T-cell (primary cell): Measurements from ENCODE around the gene GNE. TPM values are rescaled to one million over a fixed set of nuclear protein-coding genes. Genes with fewer than 3 reads are reported as not detected.

ENCODE experiments used
- ATAC-seq, 4 experiments: fragments of 200-7000 bp in 3 of 4; fragments of 150-1000 bp in 1 of 4; cut with Tn5 transposase; replicated peaks in 1 of 4; 1 replicate in 3 of 4; 2 replicates in 1 of 4; pipeline ENCODE4 v1.10.0; 2021; ENCODE audit warnings: moderate library complexity in 3 of 4, mild to moderate bottlenecking in 2 of 4, moderate number of reproducible peaks in 1 of 4
- CTCF ChIA-PET, 2 donors: fragments of 300-600 bp; sonication (Branson Sonifier 250); formaldehyde crosslinking; loops; one replicate each; lab custom pipeline; 2022; ENCODE audit warnings: antibody characterized with exemption in 2 of 2; lab: Charles Lee
- POLR2A ChIA-PET, 2 donors: fragments of 300-600 bp; sonication (Branson Sonifier 250); formaldehyde crosslinking; loops; one replicate each; lab custom pipeline; 2022; ENCODE audit warnings: antibody characterized with exemption in 2 of 2; lab: Charles Lee
- DNase-seq, 35 experiments: peaks; one replicate each; pipeline versions ENCODE4 v3.0.0 to v3.0.0-alpha.2; 2013 to 2023
- H3K27ac ChIP-seq: one replicate; pipeline ENCODE4 v1.5.1; 2013; ENCODE audit warnings: low read length
- H3K27me3 ChIP-seq, 2 experiments: replicated peaks in 1 of 2; 1 replicate in 1 of 2; 2 replicates in 1 of 2; pipeline versions ENCODE4 v1.6.1 to v1.7.0; 2013; ENCODE audit warnings: low read length in 1 of 2, mixed read lengths in 1 of 2; ENCODE audit not compliant: control insufficient read depth in 2 of 2, insufficient read depth in 2 of 2; ENCODE audit errors: extremely low read depth in 1 of 2
- H3K36me3 ChIP-seq, 2 donors: 1 replicate in 1 of 2; 2 replicates in 1 of 2; pipeline versions ENCODE4 v1.6.1 to v1.7.0; 2013; ENCODE audit warnings: low read length in 1 of 2; ENCODE audit not compliant: control insufficient read depth in 2 of 2, insufficient read depth in 1 of 2; ENCODE audit errors: extremely low read depth in 1 of 2
- H3K4me1 ChIP-seq, 2 experiments: 1 replicate in 1 of 2; 2 replicates in 1 of 2; pipeline versions ENCODE4 v1.6.1 to v1.7.0; 2013; ENCODE audit warnings: low read length in 2 of 2, mixed read lengths in 1 of 2; ENCODE audit not compliant: insufficient read depth in 2 of 2, control insufficient read depth in 1 of 2; ENCODE audit errors: extremely low read depth in 1 of 2
- H3K4me3 ChIP-seq, 2 donors: 1 replicate in 1 of 2; 2 replicates in 1 of 2; pipeline versions ENCODE4 v1.5.1 to v1.7.0; 2013; ENCODE audit warnings: mild to moderate bottlenecking in 2 of 2, low read length in 1 of 2, moderate library complexity in 1 of 2; ENCODE audit not compliant: control insufficient read depth in 1 of 2; ENCODE audit errors: extremely low read depth in 1 of 2
- H3K9me3 ChIP-seq: 2 replicates; pipeline ENCODE4 v1.7.0; 2013
- H3K27ac Mint-ChIP-seq, 2 donors: one replicate each; pipeline ENCODE4 v1.8.0; 2020 to 2021; ENCODE audit warnings: mild to moderate bottlenecking in 2 of 2, mixed read lengths in 2 of 2
- H3K27me3 Mint-ChIP-seq, 2 donors: one replicate each; pipeline ENCODE4 v1.8.0; 2021 to 2022; ENCODE audit warnings: mixed read lengths in 2 of 2
- H3K36me3 Mint-ChIP-seq: one replicate; pipeline ENCODE4 v1.8.0; 2021; ENCODE audit warnings: mixed read lengths
- H3K4me1 Mint-ChIP-seq, 3 donors: one replicate each; pipeline ENCODE4 v1.8.0; 2020 to 2022; ENCODE audit warnings: mixed read lengths in 3 of 3, mild to moderate bottlenecking in 1 of 3
- H3K4me3 Mint-ChIP-seq, 3 donors: one replicate each; pipeline ENCODE4 v1.8.0; 2020 to 2022; ENCODE audit warnings: mild to moderate bottlenecking in 3 of 3, mixed read lengths in 3 of 3, moderate library complexity in 3 of 3
- H3K9me3 Mint-ChIP-seq, 3 donors: one replicate each; pipeline ENCODE4 v1.8.0; 2020 to 2022; ENCODE audit warnings: mixed read lengths in 3 of 3
- WGBS: methylation state at CpG from one replicate; pipeline ENCODE4 v1.1.5; 2013; ENCODE audit warnings: missing lambda C conversion rate; ENCODE audit not compliant: insufficient coverage; 5-methylcytosine and 5-hydroxymethylcytosine counted together
- total RNA-seq, 35 experiments: library from RNA in 6 of 35; stranded (reverse) in 6 of 35; fragments of 120-200 nt in 1 of 35; gene quantifications; one replicate each; pipeline versions ENCODE4 v1.2.1 to v1.2.4 and lab custom pipeline; 2013 to 2026

Gene GNE
- total RNA-seq, 5 donors from 2014 or later (not counting 1 experiment from before 2014, with no cell fraction given), result 12.3 to 17.0 (median 14.9) TPM

DNA sequence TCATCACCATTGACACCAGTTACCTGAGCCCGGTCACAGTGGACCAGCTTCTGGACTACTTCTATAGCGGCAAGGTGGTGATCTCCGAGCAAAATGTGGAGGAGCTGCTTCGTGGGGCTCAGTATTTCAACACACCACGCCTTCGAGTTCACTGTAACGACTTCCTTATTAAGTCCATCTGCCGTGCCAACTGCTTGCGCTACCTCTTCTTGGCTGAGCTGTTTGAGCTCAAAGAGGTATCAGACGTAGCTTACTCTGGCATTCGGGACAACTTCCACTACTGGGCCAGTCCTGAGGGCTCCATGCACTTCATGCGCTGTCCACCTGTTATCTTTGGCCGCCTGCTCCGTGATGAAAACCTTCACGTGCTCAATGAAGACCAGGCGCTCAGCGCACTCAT, 88.5 kb downstream of the GNE start:
- no peak for ATAC-seq
- H3K27me3 Mint-ChIP-seq, result peaks cover 0 to 2% of the 10 kb centered on the region in 2 donors

DNA sequence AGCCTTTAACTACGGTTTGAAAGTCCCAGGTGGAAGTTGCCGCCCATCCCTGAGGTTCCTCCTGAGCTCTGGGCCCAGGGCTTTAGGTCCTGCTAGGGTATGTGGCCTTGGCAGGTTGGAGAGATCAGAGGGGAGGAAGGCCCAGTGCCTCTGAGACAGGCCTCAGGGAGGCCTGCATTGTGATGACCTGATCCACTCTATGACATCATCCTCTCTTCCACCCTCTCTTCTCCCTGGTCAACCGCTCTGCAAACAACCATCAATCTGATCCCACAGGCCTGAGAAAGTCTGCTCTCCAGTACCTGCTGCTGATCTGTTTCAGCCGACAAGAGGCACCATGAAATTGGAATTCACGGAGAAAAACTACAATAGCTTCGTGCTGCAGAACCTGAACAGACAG, 89.1 kb downstream of the GNE start, which contains the start of gene CCIN:
Gene CCIN (plus strand): TSS at position 223 of the 400 bp plus-strand sequence. CDS start 115 bp downstream, at position 338.
- ATAC-seq (no peak), DNase-seq (no peak)
- Mint-ChIP-seq H3K4me1 (peaks cover 5 to 14% (median 8%) of the 10 kb centered on the region in 3 donors), H3K36me3 (no peaks in the 10 kb centered on the region), H3K4me3 (no peak within 1 kb of the TSS), H3K9me3 (no peaks in the 10 kb centered on the region), H3K27ac (no peak within 1 kb of the TSS), H3K27me3 (peaks cover 0 to 2% of the 10 kb centered on the region in 2 donors)
- H3K4me3 ChIP-seq, result no peak within 1 kb of the TSS
- ChIA-PET CTCF (interaction anchor here (1.0 to 7.6 kb wide), 3 partner anchors 64 to 67 kb away, joined by 4 to 87 read pairs (median 85); no protein-coding TSS in a partner anchor), POLR2A (interaction anchor here in 1 of 2 donors (0.6 kb wide), 1 partner anchor 68 kb away, joined by 4 read pairs; no protein-coding TSS in a partner anchor)
- no peak within 1 kb of the TSS for H3K27ac ChIP-seq
- H3K36me3 ChIP-seq, result no peaks in the 10 kb centered on the region
- H3K27me3 ChIP-seq, result peaks cover 0 to 14% of the 10 kb centered on the region in 2 experiments
- WGBS, result 94% methylated on average over 4 of the region's 6 CpGs
- no peaks in the 10 kb centered on the region for H3K9me3 ChIP-seq
- peaks cover 0 to 17% of the 10 kb centered on the region in 2 experiments for H3K4me1 ChIP-seq

More for the DNA sequence above, 88.5 kb downstream of the GNE start:
- no peaks in the 10 kb centered on the region for H3K36me3 ChIP-seq
- DNase-seq, result no peak
- H3K36me3 Mint-ChIP-seq, result no peaks in the 10 kb centered on the region
- H3K27ac ChIP-seq, result no peak overlapping the region
- no peaks in the 10 kb centered on the region for H3K9me3 ChIP-seq
- WGBS, result 93% methylated on average over 17 of the region's 17 CpGs
- peaks cover 0 to 14% of the 10 kb centered on the region in 2 experiments for H3K4me1 ChIP-seq
- peaks cover 5 to 13% (median 8%) of the 10 kb centered on the region in 3 donors for H3K4me1 Mint-ChIP-seq
- no peak overlapping the region for H3K4me3 ChIP-seq
- peaks cover 0 to 18% of the 10 kb centered on the region in 2 experiments for H3K27me3 ChIP-seq
- H3K27ac Mint-ChIP-seq, result no peak overlapping the region
- H3K4me3 Mint-ChIP-seq, result no peak overlapping the region
- no peaks in the 10 kb centered on the region for H3K9me3 Mint-ChIP-seq
- POLR2A ChIA-PET, result interaction anchor here in 1 of 2 donors (0.6 kb wide), 1 partner anchor 9 kb away, joined by 3 read pairs; no protein-coding TSS in a partner anchor
- CTCF ChIA-PET, result interaction anchor here (0.5 to 7.6 kb wide), 2 partner anchors 9 to 68 kb away, joined by 3 to 87 read pairs; no protein-coding TSS in a partner anchor

- DNase-seq (peak; percentile 35 to 89 (median 70)), ATAC-seq (peak; percentile 96 to 98 (median 96))
- Histone ChIP-seq H3K4me3 (peak overlapping the region; percentile 59 to 60), H3K36me3 (peaks cover 0 to 5% of the 10 kb centered on the region in 2 donors), H3K4me1 (peaks cover 0 to 17% of the 10 kb centered on the region in 2 experiments), H3K27me3 (peaks cover 0 to 4% of the 10 kb centered on the region in 2 experiments), H3K27ac (no peak overlapping the region), H3K9me3 (no peaks in the 10 kb centered on the region)
- peaks cover 0 to under 1% of the 10 kb centered on the region in 2 donors for H3K27me3 Mint-ChIP-seq
- H3K27ac Mint-ChIP-seq, result peak overlapping the region in 1 of 2 donors; percentile 64
- H3K36me3 Mint-ChIP-seq, result peaks cover 8% of the 10 kb centered on the region
- ChIA-PET CTCF (interaction anchor here (0.6 to 7.6 kb wide), 21 partner anchors 24 to 1158 kb away, joined by 3 to 87 read pairs (median 5); partner anchors contain the start of genes GLIPR2 (in 2 of the 2) and CLTA (in 1 of the 2)), POLR2A (interaction anchor here (0.6 to 1.0 kb wide), 3 partner anchors 62 to 228 kb away, joined by 3 to 6 read pairs (median 5); no protein-coding TSS in a partner anchor)
- peaks cover 8 to 23% (median 8%) of the 10 kb centered on the region in 3 donors for H3K4me1 Mint-ChIP-seq
- no peaks in the 10 kb centered on the region for H3K9me3 Mint-ChIP-seq
- WGBS, result 6% methylated on average over 42 of the region's 58 CpGs
- peak overlapping the region; percentile 63 to 78 (median 67) for H3K4me3 Mint-ChIP-seq
Observed at GRCh38 chr9:36166168-36166927, 91.9 kb downstream of the GNE start.

DNA sequence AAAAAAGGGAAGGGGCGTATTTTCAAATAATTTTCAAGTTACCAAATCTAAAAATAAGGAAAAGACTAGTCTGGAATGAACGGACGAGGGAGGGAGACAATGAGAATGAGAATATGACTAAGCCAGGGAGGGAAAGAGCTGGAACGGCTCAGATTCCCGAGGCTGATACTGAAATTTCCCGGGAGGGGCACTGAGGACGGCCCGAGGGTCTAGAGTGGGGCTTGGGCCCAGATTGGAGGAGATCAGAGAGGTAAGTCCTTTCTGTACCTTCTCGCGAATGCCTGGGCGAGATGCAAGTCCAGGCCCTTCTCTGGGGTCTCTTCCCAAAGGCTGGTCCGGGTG, 92.5 kb downstream of the GNE start:
- CTCF ChIA-PET, result interaction anchor here (0.6 to 7.6 kb wide), 11 partner anchors 25 to 1158 kb away, joined by 3 to 87 read pairs (median 7); partner anchors contain the start of genes CLTA (in 1 of the 2) and GLIPR2 (in 1 of the 2)

GRCh38 chr9:36164989-36165388, 93.3 kb downstream of the GNE start:
- Mint-ChIP-seq H3K4me1 (peaks cover 8 to 31% (median 17%) of the 10 kb centered on the region in 3 donors), H3K27ac (peak overlapping the region in 1 of 2 donors; percentile 46), H3K4me3 (peak overlapping the region in 2 of 3 donors; percentile 21 to 67), H3K27me3 (no peaks in the 10 kb centered on the region), H3K36me3 (peaks cover 17% of the 10 kb centered on the region), H3K9me3 (no peaks in the 10 kb centered on the region)
- ChIA-PET CTCF (interaction anchor here (0.6 to 7.6 kb wide), 6 partner anchors 9 to 91 kb away, joined by 3 to 87 read pairs (median 6); no protein-coding TSS in a partner anchor), POLR2A (no interaction called here)
- Histone ChIP-seq H3K4me1 (peaks cover 0 to 17% of the 10 kb centered on the region in 2 experiments), H3K9me3 (no peaks in the 10 kb centered on the region), H3K4me3 (no peak overlapping the region), H3K27ac (no peak overlapping the region), H3K36me3 (peaks cover 0 to 8% of the 10 kb centered on the region in 2 donors), H3K27me3 (no peaks in the 10 kb centered on the region)
- DNase-seq, result no peak
- no peak for ATAC-seq
- 90% methylated on average over 2 of the region's 3 CpGs for whole genome bisulfite sequencing

More for the DNA sequence above, 92.5 kb downstream of the GNE start:
- H3K9me3 ChIP-seq, result no peaks in the 10 kb centered on the region
- H3K27me3 ChIP-seq, result no peaks in the 10 kb centered on the region
- peaks cover 0 to 17% of the 10 kb centered on the region in 2 experiments for H3K4me1 ChIP-seq
- H3K36me3 Mint-ChIP-seq, result peaks cover 12% of the 10 kb centered on the region
- POLR2A ChIA-PET, result no interaction called here
- peak overlapping the region; percentile 17 to 67 (median 31) for H3K4me3 Mint-ChIP-seq
- no peaks in the 10 kb centered on the region for H3K27me3 Mint-ChIP-seq
- H3K4me1 Mint-ChIP-seq, result peaks cover 8 to 28% (median 14%) of the 10 kb centered on the region in 3 donors
- no peak overlapping the region for H3K27ac ChIP-seq
- H3K9me3 Mint-ChIP-seq, result no peaks in the 10 kb centered on the region
- H3K36me3 ChIP-seq, result peaks cover 0 to 8% of the 10 kb centered on the region in 2 donors
- no peak for DNase-seq
- H3K27ac Mint-ChIP-seq, result no peak overlapping the region
- H3K4me3 ChIP-seq, result no peak overlapping the region
- 78% methylated on average over 6 of the region's 12 CpGs for WGBS
- no peak for ATAC-seq
